Adrenal gland (tissue), 5 donors: ENCODE results near the gene SYT8.

Source experiments
- POLR2A ChIP-seq, 2 donors: fragments of 450-650 bp; IDR thresholded peaks; one replicate each; pipeline ENCODE4 v1.6.1; 2017; ENCODE audit warnings: antibody characterized with exemption in 2 of 2, mild to moderate bottlenecking in 2 of 2, moderate library complexity in 1 of 2
- TF ChIP-seq, protein P1 (sequence below), 6 experiments: fragments of 450-650 bp in 4 of 6; fragments of 200-600 bp in 2 of 6; sonication (generic) in 1 of 6; IDR thresholded peaks; 1 replicate in 5 of 6; 2 replicates in 1 of 6; pipeline versions ENCODE4 v1.5.1 to v1.8.0; 2016 to 2021; ENCODE audit warnings: antibody characterized with exemption in 6 of 6, mild to moderate bottlenecking in 2 of 6, moderate library complexity in 1 of 6
- donor health status: DM: no; HTN: no; CAD: no.

DNA sequence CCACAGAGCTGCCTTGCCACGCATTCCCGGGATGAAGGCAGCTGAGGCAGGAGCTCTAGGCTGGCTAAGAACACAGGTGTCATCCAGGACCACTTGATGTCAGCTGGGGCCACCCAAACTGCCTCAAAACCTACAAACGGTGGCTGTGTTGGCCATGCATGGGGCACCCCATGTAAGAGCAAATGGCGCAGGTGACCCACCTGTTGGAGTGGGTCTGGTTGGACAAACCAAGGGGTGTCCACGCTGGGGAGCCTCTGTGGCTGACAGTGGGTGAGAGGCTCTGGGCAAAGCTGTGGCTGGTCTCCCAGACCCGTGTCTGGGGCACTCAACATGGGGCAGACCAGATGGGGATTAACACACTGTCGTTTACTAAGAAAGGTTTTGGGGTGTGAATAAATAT, 19.0 kb upstream of the SYT8 start:
- TF ChIP-seq, protein P1, sequence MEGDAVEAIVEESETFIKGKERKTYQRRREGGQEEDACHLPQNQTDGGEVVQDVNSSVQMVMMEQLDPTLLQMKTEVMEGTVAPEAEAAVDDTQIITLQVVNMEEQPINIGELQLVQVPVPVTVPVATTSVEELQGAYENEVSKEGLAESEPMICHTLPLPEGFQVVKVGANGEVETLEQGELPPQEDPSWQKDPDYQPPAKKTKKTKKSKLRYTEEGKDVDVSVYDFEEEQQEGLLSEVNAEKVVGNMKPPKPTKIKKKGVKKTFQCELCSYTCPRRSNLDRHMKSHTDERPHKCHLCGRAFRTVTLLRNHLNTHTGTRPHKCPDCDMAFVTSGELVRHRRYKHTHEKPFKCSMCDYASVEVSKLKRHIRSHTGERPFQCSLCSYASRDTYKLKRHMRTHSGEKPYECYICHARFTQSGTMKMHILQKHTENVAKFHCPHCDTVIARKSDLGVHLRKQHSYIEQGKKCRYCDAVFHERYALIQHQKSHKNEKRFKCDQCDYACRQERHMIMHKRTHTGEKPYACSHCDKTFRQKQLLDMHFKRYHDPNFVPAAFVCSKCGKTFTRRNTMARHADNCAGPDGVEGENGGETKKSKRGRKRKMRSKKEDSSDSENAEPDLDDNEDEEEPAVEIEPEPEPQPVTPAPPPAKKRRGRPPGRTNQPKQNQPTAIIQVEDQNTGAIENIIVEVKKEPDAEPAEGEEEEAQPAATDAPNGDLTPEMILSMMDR (IDR thresholded peaks at IDR 0.05): no peak
- no peak for TF ChIP-seq POLR2A (IDR thresholded peaks at IDR 0.05)
